Upper lobe of left lung (tissue), 4 donors: ENCODE measurements around the gene BLID.

ENCODE experiments used
- POLR2A ChIP-seq, 4 donors: fragments of 450-650 bp; IDR thresholded peaks; one replicate each; pipeline ENCODE4 v1.5.1; 2016 to 2017; ENCODE audit warnings: antibody characterized with exemption in 4 of 4, mild to moderate bottlenecking in 2 of 4
- TF ChIP-seq, protein P1 (sequence below), 6 experiments: fragments of 450-650 bp in 4 of 6; fragments of 200-600 bp in 2 of 6; sonication (generic) in 2 of 6; IDR thresholded peaks; one replicate each; pipeline ENCODE4 v1.5.1; 2016 to 2019; ENCODE audit warnings: antibody characterized with exemption in 6 of 6

DNA sequence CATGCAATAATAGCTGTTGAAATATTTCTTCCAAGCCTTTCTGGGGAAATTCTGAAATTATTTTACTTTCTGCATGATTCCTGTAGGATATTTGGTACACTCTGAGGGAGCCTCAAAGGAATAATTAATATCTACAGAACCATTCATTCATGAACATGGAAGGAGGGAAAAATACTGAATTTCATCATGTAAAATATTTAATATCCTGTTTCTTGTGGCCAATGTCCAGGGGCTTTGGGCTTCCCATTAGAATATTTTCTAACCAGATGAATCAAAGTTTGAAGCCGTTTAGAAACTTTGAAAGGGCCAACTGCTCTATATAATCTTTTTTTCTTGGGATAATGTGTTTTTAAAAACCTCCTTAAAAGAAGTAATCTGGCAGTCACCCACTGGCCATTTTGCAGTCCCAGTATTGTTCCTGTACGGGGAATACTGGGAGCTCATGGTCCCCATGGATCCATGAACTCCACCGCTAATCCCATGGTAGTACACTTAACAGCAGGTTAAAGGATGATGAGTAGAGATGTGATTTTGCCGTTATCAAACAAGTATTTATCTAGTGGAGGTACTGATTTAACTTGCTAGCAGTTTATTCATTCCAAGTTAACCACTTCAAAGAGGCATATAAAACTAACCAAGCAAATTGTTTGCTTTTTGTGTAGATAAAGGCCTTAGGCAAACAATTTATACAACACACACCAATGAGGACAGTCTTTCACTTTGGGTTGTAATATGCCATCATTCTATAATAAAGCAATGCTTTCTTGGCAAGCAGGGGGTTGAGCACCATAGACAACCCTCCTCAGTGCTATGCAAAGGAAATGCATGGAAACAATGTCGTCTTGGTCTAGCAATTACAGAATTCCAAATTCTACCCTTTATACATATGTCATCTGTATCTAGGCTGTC is 34.5 kb upstream of the BLID start:
- TF ChIP-seq, protein P1, sequence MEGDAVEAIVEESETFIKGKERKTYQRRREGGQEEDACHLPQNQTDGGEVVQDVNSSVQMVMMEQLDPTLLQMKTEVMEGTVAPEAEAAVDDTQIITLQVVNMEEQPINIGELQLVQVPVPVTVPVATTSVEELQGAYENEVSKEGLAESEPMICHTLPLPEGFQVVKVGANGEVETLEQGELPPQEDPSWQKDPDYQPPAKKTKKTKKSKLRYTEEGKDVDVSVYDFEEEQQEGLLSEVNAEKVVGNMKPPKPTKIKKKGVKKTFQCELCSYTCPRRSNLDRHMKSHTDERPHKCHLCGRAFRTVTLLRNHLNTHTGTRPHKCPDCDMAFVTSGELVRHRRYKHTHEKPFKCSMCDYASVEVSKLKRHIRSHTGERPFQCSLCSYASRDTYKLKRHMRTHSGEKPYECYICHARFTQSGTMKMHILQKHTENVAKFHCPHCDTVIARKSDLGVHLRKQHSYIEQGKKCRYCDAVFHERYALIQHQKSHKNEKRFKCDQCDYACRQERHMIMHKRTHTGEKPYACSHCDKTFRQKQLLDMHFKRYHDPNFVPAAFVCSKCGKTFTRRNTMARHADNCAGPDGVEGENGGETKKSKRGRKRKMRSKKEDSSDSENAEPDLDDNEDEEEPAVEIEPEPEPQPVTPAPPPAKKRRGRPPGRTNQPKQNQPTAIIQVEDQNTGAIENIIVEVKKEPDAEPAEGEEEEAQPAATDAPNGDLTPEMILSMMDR (IDR thresholded peaks at IDR 0.05): no peak
- TF ChIP-seq POLR2A (IDR thresholded peaks at IDR 0.05): no peak
